Liver (tissue), 9 donors: ENCODE measurements around the gene MED15. TPM values are rescaled to one million over a fixed set of nuclear protein-coding genes. Genes with fewer than 3 reads are reported as not detected.

Source experiments
- DNase-seq: peaks from one replicate; pipeline ENCODE4 v3.0.0-alpha.2; 2017; ENCODE audit warnings: low spot score
- H3K27ac ChIP-seq, 2 donors: one replicate each; pipeline ENCODE4 v1.7.0; 2013; ENCODE audit warnings: inconsistent platforms in 2 of 2, low read length in 2 of 2, control low read depth in 1 of 2, low read depth in 1 of 2, mild to moderate bottlenecking in 1 of 2
- H3K27me3 ChIP-seq, 4 donors: one replicate each; pipeline versions ENCODE4 v1.6.1 to v1.7.0; 2013; ENCODE audit warnings: low read length in 3 of 4, inconsistent platforms in 1 of 4, mild to moderate bottlenecking in 1 of 4, moderate library complexity in 1 of 4; ENCODE audit not compliant: control insufficient read depth in 4 of 4, insufficient read depth in 4 of 4
- H3K36me3 ChIP-seq, 4 donors: one replicate each; pipeline versions ENCODE4 v1.6.1 to v1.7.0; 2013; ENCODE audit warnings: low read length in 3 of 4, mild to moderate bottlenecking in 3 of 4, low read depth in 1 of 4, moderate library complexity in 1 of 4; ENCODE audit not compliant: control insufficient read depth in 4 of 4, insufficient read depth in 3 of 4
- H3K4me1 ChIP-seq, 4 donors: one replicate each; pipeline versions ENCODE4 v1.6.1 to v1.7.0; 2013; ENCODE audit warnings: low read length in 3 of 4, mild to moderate bottlenecking in 3 of 4, moderate library complexity in 1 of 4; ENCODE audit not compliant: control insufficient read depth in 4 of 4, insufficient read depth in 4 of 4
- H3K4me3 ChIP-seq, 3 donors: one replicate each; pipeline versions ENCODE4 v1.6.1 to v1.7.0; 2013; ENCODE audit warnings: low read length in 3 of 3, control low read depth in 1 of 3, low read depth in 1 of 3, mild to moderate bottlenecking in 1 of 3
- H3K9ac ChIP-seq, 2 donors: one replicate each; pipeline ENCODE4 v1.7.0; 2013; ENCODE audit warnings: low read length in 2 of 2, mild to moderate bottlenecking in 2 of 2, moderate library complexity in 2 of 2, control low read depth in 1 of 2, low read depth in 1 of 2
- H3K9me3 ChIP-seq, 4 donors: one replicate each; pipeline versions ENCODE4 v1.6.1 to v1.7.0; 2013; ENCODE audit warnings: low read length in 3 of 4; ENCODE audit not compliant: control insufficient read depth in 4 of 4
- ATF3 ChIP-seq: IDR thresholded peaks from 2 replicates; pipeline ENCODE4 v1.6.1; 2016; ENCODE audit warnings: antibody characterized with exemption
- EGR1 ChIP-seq, 2 donors: IDR thresholded peaks; 2 replicates each; pipeline ENCODE4 v1.6.1; 2016 to 2018; ENCODE audit warnings: antibody characterized with exemption in 2 of 2, low read depth in 2 of 2
- FOXA1 ChIP-seq: IDR thresholded peaks from 2 replicates; pipeline ENCODE4 v1.6.1; 2016; ENCODE audit warnings: antibody characterized with exemption
- FOXA2 ChIP-seq: IDR thresholded peaks from 2 replicates; pipeline ENCODE4 v1.6.1; 2016; ENCODE audit warnings: antibody characterized with exemption
- GABPA ChIP-seq, 2 donors: IDR thresholded peaks in 1 of 2; conservative IDR thresholded peaks in 1 of 2; 2 replicates each; pipeline ENCODE4 v1.6.1; 2016; ENCODE audit warnings: antibody characterized with exemption in 2 of 2, mild to moderate bottlenecking in 1 of 2, moderate library complexity in 1 of 2
- HNF4A ChIP-seq, 2 donors: conservative IDR thresholded peaks; 2 replicates each; pipeline ENCODE4 v1.6.1; 2016; ENCODE audit warnings: antibody characterized with exemption in 2 of 2, mild to moderate bottlenecking in 2 of 2
- HNF4G ChIP-seq: IDR thresholded peaks from 2 replicates; pipeline ENCODE4 v1.6.1; 2016; ENCODE audit warnings: antibody characterized with exemption
- NR2F2 ChIP-seq: IDR thresholded peaks from 2 replicates; pipeline ENCODE4 v1.6.1; 2016; ENCODE audit warnings: antibody characterized with exemption
- RAD21 ChIP-seq, 2 donors: IDR thresholded peaks; 2 replicates each; pipeline ENCODE4 v1.6.1; 2016; ENCODE audit warnings: antibody characterized with exemption in 2 of 2, mild to moderate bottlenecking in 2 of 2
- REST ChIP-seq: IDR thresholded peaks from 2 replicates; pipeline ENCODE4 v1.6.1; 2016; ENCODE audit warnings: antibody characterized with exemption, mild to moderate bottlenecking
- RXRA ChIP-seq, 2 donors: IDR thresholded peaks; 2 replicates each; pipeline ENCODE4 v1.6.1; 2017 to 2018; ENCODE audit warnings: antibody characterized with exemption in 2 of 2, mild to moderate bottlenecking in 1 of 2
- SP1 ChIP-seq: IDR thresholded peaks from 2 replicates; pipeline ENCODE4 v1.6.1; 2018; ENCODE audit warnings: antibody characterized with exemption, mild to moderate bottlenecking
- TAF1 ChIP-seq: conservative IDR thresholded peaks from 2 replicates; pipeline ENCODE4 v1.6.1; 2016; ENCODE audit warnings: antibody characterized with exemption, mild to moderate bottlenecking
- YY1 ChIP-seq: IDR thresholded peaks from 2 replicates; pipeline ENCODE4 v1.6.1; 2016; ENCODE audit warnings: antibody characterized with exemption, mild to moderate bottlenecking
- ZBTB33 ChIP-seq: IDR thresholded peaks from 2 replicates; pipeline ENCODE4 v1.6.1; 2016; ENCODE audit warnings: antibody characterized with exemption
- WGBS: extraction: QIAGEN DNeasy Blood & Tissue Kit; methylation state at CpG from one replicate; pipeline ENCODE4 v1.1.7; 2013; 5-methylcytosine and 5-hydroxymethylcytosine counted together
- polyA plus RNA-seq, 2 donors: library from polyadenylated mRNA; stranded (reverse) in 1 of 2; unstranded in 1 of 2; fragments of 200-250 nt in 1 of 2; fragments of >200 nt in 1 of 2; fragmentation: Nextera tagmentation in 1 of 2; extraction: Ambion mirVana in 1 of 2; gene quantifications; one replicate each; pipeline versions ENCODE4 v1.2.1 to v1.2.3, GENCODE V29; 2013 to 2015
- total RNA-seq, 2 donors: library from RNA; depleted of rRNA; stranded (reverse); fragments of >200 nt; gene quantifications; one replicate each; pipeline ENCODE4 v1.2.3, GENCODE V29; 2014
- donor health status: healthy.
- donor health status: healthy.
- donor health status: healthy.
- donor health status: healthy.
- donor health status: healthy.

MED15 gene
- total and polyA plus RNA-seq, 4 donors = 9.7 to 28.0 (median 16.2) TPM

GRCh38 chr22:20552443-20553401, 45.3 kb downstream of the MED15 start:
- Histone ChIP-seq H3K9ac (no peak overlapping the region), H3K27me3 (no peaks in the 10 kb centered on the region), H3K4me3 (no peak overlapping the region), H3K27ac (peak overlapping the region; percentile 70 to 72), H3K9me3 (no peaks in the 10 kb centered on the region), H3K4me1 (peaks cover 0 to 19% (median 11%) of the 10 kb centered on the region in 4 donors), H3K36me3 (peaks cover 4 to 36% (median 13%) of the 10 kb centered on the region in 4 donors)
- WGBS = 63% methylated on average over 15 of the region's 15 CpGs
- TF ChIP-seq RXRA (IDR thresholded peaks at IDR 0.05) = peak in 1 of 2 donors; percentile 15
- TF ChIP-seq NR2F2 = peak; percentile 78
- TF ChIP-seq SP1 = peak; percentile 25
- no peak for TF ChIP-seq EGR1 (IDR thresholded peaks at IDR 0.05; ENCODE audit: low read depth in 2 of 2)
- no peak for DNase-seq

- no peak overlapping the region for H3K27ac ChIP-seq
- DNase-seq = no peak
- H3K4me1 ChIP-seq = peaks cover 0 to 19% (median 11%) of the 10 kb centered on the region in 4 donors
- H3K9me3 ChIP-seq = no peaks in the 10 kb centered on the region
- H3K27me3 ChIP-seq = no peaks in the 10 kb centered on the region
- 89% methylated on average over 8 of the region's 8 CpGs for WGBS
- TF ChIP-seq TAF1 (no peak), REST (no peak), FOXA2 (no peak), HNF4A (conservative IDR thresholded peaks at IDR 0.05) (no peak), HNF4G (no peak), GABPA (IDR thresholded peaks at IDR 0.05 in 1 of 2, conservative IDR thresholded peaks at IDR 0.05 in 1 of 2) (no peak), RAD21 (IDR thresholded peaks at IDR 0.05) (no peak), NR2F2 (no peak), YY1 (no peak), FOXA1 (no peak), ATF3 (no peak), ZBTB33 (no peak)
- H3K36me3 ChIP-seq = peaks cover 4 to 47% (median 21%) of the 10 kb centered on the region in 4 donors
- H3K4me3 ChIP-seq = no peak overlapping the region
- no peak overlapping the region for H3K9ac ChIP-seq
These were observed 46.7 kb downstream of the MED15 start for GRCh38 chr22:20553947-20554741.
